ENCODE measurements around the gene ICAM1.

Gene ICAM1

DNA sequence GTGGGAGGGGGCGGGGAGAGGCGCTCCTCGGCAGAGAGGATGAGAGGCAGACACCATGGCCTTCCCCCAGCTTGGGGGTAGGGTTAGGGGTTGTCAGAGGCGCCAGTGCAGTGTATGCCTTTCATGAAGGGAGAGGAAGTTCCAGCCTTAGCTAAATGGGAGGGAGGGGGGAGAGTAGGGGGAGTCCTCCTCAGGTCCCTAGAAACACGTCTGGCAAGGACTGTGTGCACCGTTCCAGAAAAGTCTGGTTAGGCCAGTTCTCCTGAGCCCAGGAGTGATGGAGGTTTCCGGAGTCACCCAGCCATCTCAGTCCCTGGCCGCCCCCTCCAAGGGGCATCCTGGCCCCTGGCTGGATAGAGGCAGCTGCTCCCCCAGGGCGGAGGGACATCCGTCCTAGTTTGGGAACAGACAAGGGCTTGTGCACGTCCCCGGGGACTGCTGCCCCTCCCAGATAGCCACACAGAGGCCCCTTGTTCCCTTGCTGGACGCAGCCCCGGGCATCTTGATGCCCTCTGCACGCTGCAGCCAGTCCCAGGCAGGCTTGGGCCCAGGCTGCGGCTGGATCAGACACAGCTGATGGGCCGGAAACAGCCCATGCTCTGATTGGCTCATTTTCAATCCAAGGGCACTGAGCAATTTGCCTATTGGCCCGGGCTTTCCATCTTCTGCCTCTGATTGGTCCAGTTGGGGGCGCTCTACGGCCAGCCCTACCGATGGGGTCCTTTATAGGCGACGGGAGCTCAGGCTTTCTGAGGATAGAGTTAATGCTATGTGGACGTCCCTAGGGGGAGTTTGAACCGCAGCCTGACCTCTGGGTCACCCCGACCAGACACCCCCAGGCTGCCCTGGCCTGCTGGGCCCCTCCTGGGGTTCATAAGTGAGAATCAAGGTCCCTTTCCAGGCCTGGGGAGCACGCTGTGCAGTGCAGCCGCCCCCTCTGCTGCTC is 43.6 kb upstream of the ICAM1 start:
- peak overlapping the region; percentile 37 for H3K4me3 ChIP-seq (replicated peaks; ENCODE audit: low read depth, low read length)
- no peak for DNase-seq (ENCODE audit: extremely low read depth, low read depth)
- TF ChIP-seq CTCF (IDR thresholded peaks at IDR 0.05; ENCODE audit: low read depth, low read length, missing control alignments) = no peak

GRCh38 chr19:10228393-10228792 is 42.5 kb upstream of the ICAM1 start:
- TF ChIP-seq CTCF (IDR thresholded peaks at IDR 0.05; ENCODE audit: low read depth, low read length, missing control alignments) = no peak
- no peak overlapping the region for H3K4me3 ChIP-seq (replicated peaks; ENCODE audit: low read depth, low read length)

GRCh38 chr19:10228920-10229319 is 42.0 kb upstream of the ICAM1 start:
- no peak for DNase-seq (ENCODE audit: extremely low read depth, low read depth)
- peak; percentile 60 for TF ChIP-seq CTCF (IDR thresholded peaks at IDR 0.05; ENCODE audit: low read depth, low read length, missing control alignments)
- no peak overlapping the region for H3K4me3 ChIP-seq (replicated peaks; ENCODE audit: low read depth, low read length)

More at GRCh38 chr19:10228393-10228792, 42.5 kb upstream of the ICAM1 start:
- no peak for DNase-seq (ENCODE audit: extremely low read depth, low read depth)

DNA sequence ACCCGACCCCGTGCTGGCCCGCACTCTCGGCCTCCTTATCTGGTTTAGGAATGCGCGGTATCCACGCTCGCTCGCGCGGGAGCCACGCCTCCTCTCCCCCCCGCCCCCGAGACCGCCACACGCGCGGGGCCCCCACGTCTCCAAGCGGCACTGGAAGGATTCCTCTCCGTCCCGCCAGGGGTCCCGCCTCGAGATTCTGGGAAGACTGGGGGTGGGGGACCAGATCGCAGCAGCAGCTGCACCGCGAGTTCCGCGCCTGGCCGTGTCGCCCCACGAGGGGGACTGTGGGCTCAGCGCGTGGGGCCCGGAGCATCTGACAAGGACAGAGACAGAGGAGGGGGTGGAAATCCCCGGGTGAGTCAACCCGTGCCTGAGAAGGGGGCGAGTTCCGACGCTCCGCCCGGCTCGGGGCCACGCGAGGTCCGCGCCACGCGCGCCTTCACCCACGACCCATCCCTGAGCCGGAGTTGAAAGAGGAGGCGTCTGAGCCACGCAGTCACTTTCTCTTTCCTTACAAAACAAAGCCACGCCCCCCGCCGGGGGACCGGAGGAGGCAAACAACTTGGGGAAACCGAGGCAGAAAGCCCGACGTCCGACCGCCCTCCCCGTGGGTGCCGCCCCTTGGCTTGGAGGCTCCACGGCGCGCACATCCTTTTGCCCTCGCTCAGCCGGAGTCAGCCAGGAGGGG is 40.6 kb upstream of the ICAM1 start:
- no peak for TF ChIP-seq CTCF (IDR thresholded peaks at IDR 0.05; ENCODE audit: low read depth, low read length, missing control alignments)
- no peak for DNase-seq (ENCODE audit: extremely low read depth, low read depth)
- H3K4me3 ChIP-seq (replicated peaks; ENCODE audit: low read depth, low read length) = peak overlapping the region; percentile 75

- DNase-seq (ENCODE audit: extremely low read depth, low read depth) = no peak
- TF ChIP-seq CTCF (IDR thresholded peaks at IDR 0.05; ENCODE audit: low read depth, low read length, missing control alignments) = no peak
- H3K4me3 ChIP-seq (replicated peaks; ENCODE audit: low read depth, low read length) = peak within 1 kb of the TSS; percentile 75
Measured at GRCh38 chr19:10230861-10231611, 39.9 kb upstream of the ICAM1 start, which contains the start of gene S1PR2. Gene S1PR2 (minus strand): TSS chr19:10231331. CDS start chr19:10224905, 6,426 bp downstream.

DNA sequence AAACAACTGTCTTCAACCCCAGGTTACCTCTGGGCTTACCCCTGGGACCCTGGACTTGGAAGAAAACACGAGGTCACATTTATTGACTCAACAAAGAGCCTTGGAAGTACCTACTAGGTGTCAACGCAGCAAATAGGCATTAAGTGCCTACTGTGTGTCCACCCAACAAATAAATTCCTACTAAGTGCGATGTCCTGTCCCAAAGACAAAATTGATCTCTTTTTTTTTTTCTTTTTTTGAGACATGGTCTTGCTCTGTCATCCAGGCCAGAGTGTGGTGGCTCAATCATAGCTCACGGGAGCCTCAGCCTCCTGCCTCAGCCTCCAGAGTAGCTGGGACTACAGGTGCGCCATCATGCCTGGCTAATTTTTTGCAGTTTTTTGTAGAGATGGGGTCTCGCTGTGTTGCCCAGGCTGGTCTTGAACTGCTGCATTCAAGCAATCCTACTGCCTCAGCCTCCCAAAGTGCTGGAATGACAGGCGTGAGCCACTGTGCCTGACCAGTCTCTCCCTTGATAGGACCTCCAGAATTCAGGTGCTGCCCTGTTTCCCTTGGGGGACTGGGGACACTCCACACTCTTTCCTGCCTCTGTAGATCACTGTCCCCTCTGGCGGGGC is 39.2 kb upstream of the ICAM1 start:
- no peak for DNase-seq (ENCODE audit: extremely low read depth, low read depth)
- peak overlapping the region; percentile 75; the same call in 1 of the 2 replicates for H3K4me3 ChIP-seq (replicated peaks; ENCODE audit: low read depth, low read length)

More for the DNA sequence above, 39.2 kb upstream of the ICAM1 start:
- TF ChIP-seq CTCF (IDR thresholded peaks at IDR 0.05; ENCODE audit: low read depth, low read length, missing control alignments) = no peak

Measured in HFF-Myc (cell line).